ENCODE data around the gene MRGPRF. TPM values are rescaled to one million over a fixed set of nuclear protein-coding genes. Genes with fewer than 3 reads are reported as not detected.

MRGPRF gene
- total RNA-seq, 1 donor from 2014 or later = 8.8 TPM

GRCh38 chr11:69035946-69036340, 22.9 kb upstream of the MRGPRF start:
- peak overlapping the region; percentile 63 for H3K27ac Mint-ChIP-seq (ENCODE audit: unreplicated experiment)

GRCh38 chr11:69035150-69035945, 22.3 kb upstream of the MRGPRF start:
- no peak for TF ChIP-seq CTCF (IDR thresholded peaks at IDR 0.05)
- Mint-ChIP-seq H3K4me1 (ENCODE audit: low read depth) (peaks cover 5% of the 10 kb centered on the region), H3K27me3 (ENCODE audit: low read depth) (peaks cover 8% of the 10 kb centered on the region), H3K27ac (ENCODE audit: unreplicated experiment) (peak overlapping the region; percentile 63), H3K4me3 (ENCODE audit: unreplicated experiment) (no peak overlapping the region), H3K36me3 (ENCODE audit: low read depth) (no peaks in the 10 kb centered on the region), H3K9me3 (ENCODE audit: low read depth) (no peaks in the 10 kb centered on the region)
- DNase-seq (ENCODE audit: low spot score) = no peak

More at GRCh38 chr11:69035946-69036340, 22.9 kb upstream of the MRGPRF start:
- no peak for DNase-seq (ENCODE audit: low spot score)
- Mint-ChIP-seq H3K36me3 (ENCODE audit: low read depth) (no peaks in the 10 kb centered on the region), H3K9me3 (ENCODE audit: low read depth) (no peaks in the 10 kb centered on the region), H3K4me1 (ENCODE audit: low read depth) (peaks cover 11% of the 10 kb centered on the region), H3K27me3 (ENCODE audit: low read depth) (peaks cover 7% of the 10 kb centered on the region), H3K4me3 (ENCODE audit: unreplicated experiment) (no peak overlapping the region)
- no peak for TF ChIP-seq CTCF (IDR thresholded peaks at IDR 0.05)

GRCh38 chr11:69034123-69034867, 21.2 kb upstream of the MRGPRF start:
- peaks cover 11% of the 10 kb centered on the region for H3K27me3 Mint-ChIP-seq (ENCODE audit: low read depth)
- no peak overlapping the region for H3K27ac Mint-ChIP-seq (ENCODE audit: unreplicated experiment)
- H3K9me3 Mint-ChIP-seq (ENCODE audit: low read depth) = no peaks in the 10 kb centered on the region
- DNase-seq (ENCODE audit: low spot score) = no peak
- H3K36me3 Mint-ChIP-seq (ENCODE audit: low read depth) = peaks cover 2% of the 10 kb centered on the region
- no peak for TF ChIP-seq CTCF (IDR thresholded peaks at IDR 0.05)
- H3K4me1 Mint-ChIP-seq (ENCODE audit: low read depth) = peaks cover 5% of the 10 kb centered on the region
- no peak overlapping the region for H3K4me3 Mint-ChIP-seq (ENCODE audit: unreplicated experiment)

GRCh38 chr11:69033431-69033830, 20.4 kb upstream of the MRGPRF start:
- no peak overlapping the region for H3K4me3 Mint-ChIP-seq (ENCODE audit: unreplicated experiment)
- H3K4me1 Mint-ChIP-seq (ENCODE audit: low read depth) = peaks cover 5% of the 10 kb centered on the region
- H3K9me3 Mint-ChIP-seq (ENCODE audit: low read depth) = no peaks in the 10 kb centered on the region
- H3K27me3 Mint-ChIP-seq (ENCODE audit: low read depth) = peaks cover 11% of the 10 kb centered on the region
- DNase-seq (ENCODE audit: low spot score) = no peak
- peaks cover 2% of the 10 kb centered on the region for H3K36me3 Mint-ChIP-seq (ENCODE audit: low read depth)
- no peak overlapping the region for H3K27ac Mint-ChIP-seq (ENCODE audit: unreplicated experiment)
- no peak for TF ChIP-seq CTCF (IDR thresholded peaks at IDR 0.05)

- peaks cover 11% of the 10 kb centered on the region for H3K27me3 Mint-ChIP-seq (ENCODE audit: low read depth)
Measured at GRCh38 chr11:69032833-69033232, 19.8 kb upstream of the MRGPRF start.

More at GRCh38 chr11:69032833-69033232, 19.8 kb upstream of the MRGPRF start:
- Mint-ChIP-seq H3K4me3 (ENCODE audit: unreplicated experiment) (no peak overlapping the region), H3K4me1 (ENCODE audit: low read depth) (peaks cover 5% of the 10 kb centered on the region), H3K36me3 (ENCODE audit: low read depth) (peaks cover 2% of the 10 kb centered on the region), H3K9me3 (ENCODE audit: low read depth) (no peaks in the 10 kb centered on the region), H3K27ac (ENCODE audit: unreplicated experiment) (no peak overlapping the region)
- no peak for DNase-seq (ENCODE audit: low spot score)
- no peak for TF ChIP-seq CTCF (IDR thresholded peaks at IDR 0.05)

All from chondrocyte (in vitro differentiated cells).